GM21619 (cell line): Measurements from ENCODE around the gene PPP6R3.

ENCODE experiments used
- ATAC-seq: cut with Tn5 transposase; IDR thresholded peaks from one replicate; pipeline ENCODE4 v1.9.1; 2021; ENCODE audit not compliant: unreplicated experiment

The PPP6R3 gene

GRCh38 chr11:68663482-68664010 is 203.0 kb downstream of the PPP6R3 start:
- no peak for ATAC-seq

GRCh38 chr11:68664141-68664540 is 203.6 kb downstream of the PPP6R3 start:
- ATAC-seq, result no peak

GRCh38 chr11:68664906-68665305 is 204.4 kb downstream of the PPP6R3 start:
- ATAC-seq, result no peak
